ENCODE results near the gene NADSYN1. TPM values are rescaled to one million over a fixed set of nuclear protein-coding genes. Genes with fewer than 3 reads are reported as not detected.
A peak's percentile ranks its signal among the peaks of the same experiment; 100 is the strongest.

NADSYN1 gene
- total and polyA plus RNA-seq, 4 experiments from 2014 or later, result 35.9 to 243 (median 136) TPM

- CTCF ChIA-PET (ENCODE audit: partially characterized antibody), result no interaction called here
- Mint-ChIP-seq H3K4me3 (no peak overlapping the region), H3K4me1 (peaks cover 0 to 11% (median 8%) of the 10 kb centered on the region in 4 donors), H3K9me3 (no peaks in the 10 kb centered on the region), H3K36me3 (peaks cover 73 to 74% of the 10 kb centered on the region in 2 donors), H3K27me3 (no peaks in the 10 kb centered on the region), H3K27ac (peak overlapping the region in 1 of 7 donors; percentile 59)
- H3K36me3 ChIP-seq (ENCODE audit: insufficient read depth, low read length), result peaks cover 31% of the 10 kb centered on the region
- no peak overlapping the region for H3K27ac ChIP-seq (ENCODE audit: low read depth, low read length)
- intact Hi-C loops (cut with micrococcal nuclease), result no loop called here
- POLR2A ChIA-PET (ENCODE audit: partially characterized antibody), result no interaction called here
- no peak for DNase-seq
- H3K4me1 ChIP-seq (ENCODE audit: insufficient read depth, low read length), result no peaks in the 10 kb centered on the region
- H3K9me3 ChIP-seq (ENCODE audit: control insufficient read depth in 1 of 2, low read length in 2 of 2), result no peaks in the 10 kb centered on the region
- no peak overlapping the region for H3K4me3 ChIP-seq (ENCODE audit: low read length in 2 of 2)
- H3K27me3 ChIP-seq (ENCODE audit: insufficient read depth, low read length), result no peaks in the 10 kb centered on the region
These were observed 37.2 kb downstream of the NADSYN1 start for GRCh38 chr11:71490044-71490730.

- ChIA-PET POLR2A (ENCODE audit: partially characterized antibody) (no interaction called here), CTCF (ENCODE audit: partially characterized antibody) (no interaction called here)
- H3K27ac ChIP-seq (ENCODE audit: low read depth, low read length), result no peak overlapping the region
- H3K4me1 ChIP-seq (ENCODE audit: insufficient read depth, low read length), result no peaks in the 10 kb centered on the region
- Mint-ChIP-seq H3K36me3 (peaks cover 73 to 74% of the 10 kb centered on the region in 2 donors), H3K4me3 (no peak overlapping the region), H3K27ac (peak overlapping the region in 1 of 7 donors; percentile 47), H3K4me1 (peaks cover 0 to 11% (median 8%) of the 10 kb centered on the region in 4 donors), H3K27me3 (no peaks in the 10 kb centered on the region), H3K9me3 (no peaks in the 10 kb centered on the region)
- no peaks in the 10 kb centered on the region for H3K27me3 ChIP-seq (ENCODE audit: insufficient read depth, low read length)
- H3K4me3 ChIP-seq (ENCODE audit: low read length in 2 of 2), result no peak overlapping the region
- intact Hi-C loops (cut with micrococcal nuclease), result no loop called here
- DNase-seq, result no peak
- H3K36me3 ChIP-seq (ENCODE audit: insufficient read depth, low read length), result peaks cover 32% of the 10 kb centered on the region
- no peaks in the 10 kb centered on the region for H3K9me3 ChIP-seq (ENCODE audit: control insufficient read depth in 1 of 2, low read length in 2 of 2)
These were observed 37.9 kb downstream of the NADSYN1 start for GRCh38 chr11:71490731-71491390.

GRCh38 chr11:71491531-71491930, 38.5 kb downstream of the NADSYN1 start:
- Histone ChIP-seq H3K27ac (ENCODE audit: low read depth, low read length) (no peak overlapping the region), H3K9me3 (ENCODE audit: control insufficient read depth in 1 of 2, low read length in 2 of 2) (no peaks in the 10 kb centered on the region), H3K4me3 (ENCODE audit: low read length in 2 of 2) (no peak overlapping the region), H3K27me3 (ENCODE audit: insufficient read depth, low read length) (no peaks in the 10 kb centered on the region), H3K4me1 (ENCODE audit: insufficient read depth, low read length) (no peaks in the 10 kb centered on the region), H3K36me3 (ENCODE audit: insufficient read depth, low read length) (peaks cover 32% of the 10 kb centered on the region)
- Mint-ChIP-seq H3K9me3 (no peaks in the 10 kb centered on the region), H3K4me1 (peaks cover 0 to 9% (median 6%) of the 10 kb centered on the region in 4 donors), H3K27me3 (no peaks in the 10 kb centered on the region), H3K4me3 (no peak overlapping the region), H3K36me3 (peaks cover 72 to 73% of the 10 kb centered on the region in 2 donors), H3K27ac (no peak overlapping the region)
- intact Hi-C loops (cut with micrococcal nuclease), result no loop called here
- ChIA-PET POLR2A (ENCODE audit: partially characterized antibody) (no interaction called here), CTCF (ENCODE audit: partially characterized antibody) (no interaction called here)
- DNase-seq, result no peak

- Histone ChIP-seq H3K9me3 (ENCODE audit: control insufficient read depth in 1 of 2, low read length in 2 of 2) (no peaks in the 10 kb centered on the region), H3K4me1 (ENCODE audit: insufficient read depth, low read length) (no peaks in the 10 kb centered on the region), H3K4me3 (ENCODE audit: low read length in 2 of 2) (no peak overlapping the region), H3K36me3 (ENCODE audit: insufficient read depth, low read length) (peaks cover 34% of the 10 kb centered on the region), H3K27me3 (ENCODE audit: insufficient read depth, low read length) (no peaks in the 10 kb centered on the region), H3K27ac (ENCODE audit: low read depth, low read length) (no peak overlapping the region)
- DNase-seq, result no peak
- H3K4me3 Mint-ChIP-seq, result no peak overlapping the region
- peaks cover 0 to 9% (median 6%) of the 10 kb centered on the region in 4 donors for H3K4me1 Mint-ChIP-seq
- ChIA-PET CTCF (ENCODE audit: partially characterized antibody) (no interaction called here), POLR2A (ENCODE audit: partially characterized antibody) (no interaction called here)
- intact Hi-C loops (cut with micrococcal nuclease), result no loop called here
- no peaks in the 10 kb centered on the region for H3K27me3 Mint-ChIP-seq
- H3K9me3 Mint-ChIP-seq, result no peaks in the 10 kb centered on the region
- peaks cover 74 to 77% of the 10 kb centered on the region in 2 donors for H3K36me3 Mint-ChIP-seq
- no peak overlapping the region for H3K27ac Mint-ChIP-seq
These were observed 38.9 kb downstream of the NADSYN1 start for GRCh38 chr11:71491940-71492339.

GRCh38 chr11:71495286-71496230, 42.6 kb downstream of the NADSYN1 start:
- Histone ChIP-seq H3K4me3 (ENCODE audit: low read length in 2 of 2) (no peak overlapping the region), H3K9me3 (ENCODE audit: control insufficient read depth in 1 of 2, low read length in 2 of 2) (no peaks in the 10 kb centered on the region), H3K4me1 (ENCODE audit: insufficient read depth, low read length) (no peaks in the 10 kb centered on the region), H3K27me3 (ENCODE audit: insufficient read depth, low read length) (no peaks in the 10 kb centered on the region), H3K36me3 (ENCODE audit: insufficient read depth, low read length) (peaks cover 66% of the 10 kb centered on the region), H3K27ac (ENCODE audit: low read depth, low read length) (no peak overlapping the region)
- DNase-seq, result no peak
- intact Hi-C loops (cut with micrococcal nuclease), result no loop called here
- no peak overlapping the region for H3K4me3 Mint-ChIP-seq
- H3K4me1 Mint-ChIP-seq, result peaks cover 0 to 1% (median 0%) of the 10 kb centered on the region in 4 donors
- CTCF ChIA-PET (ENCODE audit: partially characterized antibody), result no interaction called here
- H3K27ac Mint-ChIP-seq, result peak overlapping the region in 1 of 7 donors; percentile 38
- no peaks in the 10 kb centered on the region for H3K27me3 Mint-ChIP-seq
- POLR2A ChIA-PET (ENCODE audit: partially characterized antibody), result no interaction called here
- no peaks in the 10 kb centered on the region for H3K9me3 Mint-ChIP-seq
- H3K36me3 Mint-ChIP-seq, result peaks cover 84 to 85% of the 10 kb centered on the region in 2 donors

DNA sequence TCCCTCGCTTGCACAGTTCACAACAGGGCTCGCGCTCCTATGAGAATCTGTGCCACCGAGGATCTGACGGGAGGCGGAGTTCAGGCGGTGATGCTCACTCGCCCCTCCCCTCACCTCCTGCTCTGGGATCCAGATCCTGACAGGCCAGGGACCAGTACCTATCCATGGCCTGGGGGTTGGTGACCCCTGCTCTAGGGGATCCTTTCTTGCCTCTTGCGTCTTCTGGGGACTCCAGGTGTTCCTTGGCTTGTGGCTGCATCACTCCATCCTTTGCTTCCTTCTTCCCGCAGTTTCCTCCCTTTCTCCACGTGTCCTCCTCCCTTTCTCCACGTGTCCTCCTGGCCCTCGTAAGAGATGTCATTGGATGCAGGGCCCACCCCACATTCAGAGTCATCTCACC, 43.4 kb downstream of the NADSYN1 start:
- H3K4me1 ChIP-seq (ENCODE audit: insufficient read depth, low read length), result no peaks in the 10 kb centered on the region
- H3K4me1 Mint-ChIP-seq, result peaks cover 0 to 1% (median 0%) of the 10 kb centered on the region in 4 donors
- intact Hi-C loops (cut with micrococcal nuclease), result no loop called here
- peaks cover 83% of the 10 kb centered on the region in 2 donors for H3K36me3 Mint-ChIP-seq
- no peaks in the 10 kb centered on the region for H3K9me3 Mint-ChIP-seq
- no peaks in the 10 kb centered on the region for H3K9me3 ChIP-seq (ENCODE audit: control insufficient read depth in 1 of 2, low read length in 2 of 2)
- H3K27ac Mint-ChIP-seq, result no peak overlapping the region
- ChIA-PET CTCF (ENCODE audit: partially characterized antibody) (no interaction called here), POLR2A (ENCODE audit: partially characterized antibody) (no interaction called here)
- peaks cover 69% of the 10 kb centered on the region for H3K36me3 ChIP-seq (ENCODE audit: insufficient read depth, low read length)
- H3K4me3 Mint-ChIP-seq, result no peak overlapping the region
- H3K4me3 ChIP-seq (ENCODE audit: low read length in 2 of 2), result no peak overlapping the region
- H3K27ac ChIP-seq (ENCODE audit: low read depth, low read length), result no peak overlapping the region
- H3K27me3 ChIP-seq (ENCODE audit: insufficient read depth, low read length), result no peaks in the 10 kb centered on the region
- no peak for DNase-seq
- H3K27me3 Mint-ChIP-seq, result no peaks in the 10 kb centered on the region

- Mint-ChIP-seq H3K4me3 (no peak overlapping the region), H3K36me3 (peaks cover 68 to 77% of the 10 kb centered on the region in 2 donors), H3K27ac (no peak overlapping the region), H3K27me3 (no peaks in the 10 kb centered on the region), H3K9me3 (no peaks in the 10 kb centered on the region), H3K4me1 (peaks cover 0 to 1% (median 0%) of the 10 kb centered on the region in 4 donors)
- Histone ChIP-seq H3K9me3 (ENCODE audit: control insufficient read depth in 1 of 2, low read length in 2 of 2) (no peaks in the 10 kb centered on the region), H3K4me3 (ENCODE audit: low read length in 2 of 2) (no peak overlapping the region), H3K27ac (ENCODE audit: low read depth, low read length) (no peak overlapping the region), H3K4me1 (ENCODE audit: insufficient read depth, low read length) (no peaks in the 10 kb centered on the region), H3K27me3 (ENCODE audit: insufficient read depth, low read length) (no peaks in the 10 kb centered on the region), H3K36me3 (ENCODE audit: insufficient read depth, low read length) (peaks cover 76% of the 10 kb centered on the region)
- DNase-seq, result no peak
- CTCF ChIA-PET (ENCODE audit: partially characterized antibody), result no interaction called here
- intact Hi-C loops (cut with micrococcal nuclease), result no loop called here
- POLR2A ChIA-PET (ENCODE audit: partially characterized antibody), result no interaction called here
These were observed 45.1 kb downstream of the NADSYN1 start for GRCh38 chr11:71498091-71498490.

All from CD4-positive, alpha-beta memory T cell (primary cell).